Panc1 (cell line): Measurements from ENCODE around the gene SULT4A1. TPM values are rescaled to one million over a fixed set of nuclear protein-coding genes. Genes with fewer than 3 reads are reported as not detected.

Experiments used
- ATAC-seq: fragments of 200-7000 bp; cut with Tn5 transposase; 2 replicates; pipeline ENCODE4 v1.9.1; 2020; ENCODE audit warnings: mild to moderate bottlenecking, moderate library complexity
- BruUV-seq: library from RNA; stranded (reverse); fragments of 400-500 nt; replicated peaks from 2 replicates; lab custom pipeline; 2021; lab: Mats Ljungman, UMichigan
- CTCF ChIA-PET: fragments of 300-600 bp; sonication (Branson Sonifier 250); formaldehyde crosslinking; loops from one replicate; lab custom pipeline; 2022; ENCODE audit warnings: antibody characterized with exemption; lab: Charles Lee
- POLR2A ChIA-PET: fragments of 300-600 bp; sonication (Branson Sonifier 250); formaldehyde crosslinking; loops from one replicate; lab custom pipeline; 2022; ENCODE audit warnings: antibody characterized with exemption; lab: Charles Lee
- DNase-seq: peaks from one replicate; pipeline ENCODE4 v3.0.0-alpha.2; 2010; ENCODE audit warnings: low read depth, low spot score
- H3K27ac ChIP-seq: 2 replicates; pipeline ENCODE4 v1.5.1; 2011; ENCODE audit warnings: mild to moderate bottlenecking, low read length, inconsistent platforms
- H3K27me3 ChIP-seq: fragments of 200-500 bp; sonication (Bioruptor generic); 2 replicates; pipeline ENCODE4 v1.6.0; 2014; ENCODE audit warnings: low read length, inconsistent platforms; ENCODE audit not compliant: control insufficient read depth, insufficient read depth
- H3K36me3 ChIP-seq: fragments of 200-500 bp; sonication (Bioruptor generic); 2 replicates; pipeline ENCODE4 v1.5.1; 2014; ENCODE audit warnings: inconsistent platforms, mild to moderate bottlenecking, low read length, moderate library complexity; ENCODE audit not compliant: control insufficient read depth, insufficient read depth
- H3K4me1 ChIP-seq: 2 replicates; pipeline ENCODE4 v1.5.1; 2011; ENCODE audit warnings: inconsistent platforms, mild to moderate bottlenecking, low read length, moderate library complexity; ENCODE audit not compliant: control insufficient read depth, insufficient read depth
- H3K4me3 ChIP-seq, 2 experiments: 2 replicates each; pipeline ENCODE4 v1.5.1; 2011 to 2012; ENCODE audit warnings: low read depth in 2 of 2, low read length in 2 of 2, mild to moderate bottlenecking in 2 of 2, inconsistent platforms in 1 of 2, moderate library complexity in 1 of 2
- H3K9me3 ChIP-seq: fragments of 200-500 bp; sonication (Bioruptor generic); 2 replicates; pipeline ENCODE4 v1.5.1; 2014; ENCODE audit warnings: low read depth, mild to moderate bottlenecking, inconsistent platforms, low read length, moderate library complexity; ENCODE audit not compliant: control insufficient read depth, insufficient read depth
- POLR2AphosphoS5 ChIP-seq: IDR thresholded peaks from 2 replicates; pipeline ENCODE4 v1.6.1; 2012; ENCODE audit warnings: mild to moderate bottlenecking, low read depth, low read length, moderate library complexity
- SIN3A ChIP-seq: IDR thresholded peaks from 2 replicates; pipeline ENCODE4 v1.6.1; 2012; ENCODE audit warnings: low read depth, mild to moderate bottlenecking, low read length, moderate library complexity, borderline replicate concordance; ENCODE audit not compliant: insufficient read depth
- TCF7L2 ChIP-seq: IDR thresholded peaks from 2 replicates; pipeline ENCODE4 v1.6.1; 2011; ENCODE audit warnings: mild to moderate bottlenecking, low read depth, low read length, inconsistent platforms
- in situ Hi-C: cut with HindIII; loops from 2 replicates; pipeline ENCODE4 v1.10.0; 2016; ENCODE audit warnings: low sequenced_read_pairs, low pct_unique_long_range_greater_than_20kb
- intact Hi-C: fragments of 100-400 bp; cut with micrococcal nuclease; formaldehyde crosslinking; loops from one replicate; pipeline ENCODE4 v1.10.0; 2022; ENCODE audit not compliant: unreplicated experiment
- total RNA-seq: library from RNA; stranded (reverse); gene quantifications from one replicate; pipeline ENCODE4 v1.2.1, GENCODE V29; 2021; ENCODE audit not compliant: unreplicated experiment
- TF ChIP-seq, protein P1 (sequence below): fragments of 450-650 bp; IDR thresholded peaks from 2 replicates; pipeline ENCODE4 v1.5.1; 2017; ENCODE audit warnings: mild to moderate bottlenecking
- TF ChIP-seq, protein P2 (sequence below), 2 experiments: IDR thresholded peaks; 2 replicates each; pipeline ENCODE4 v1.6.1; 2011 to 2012; ENCODE audit warnings: low read depth in 2 of 2, control low read depth in 1 of 2, low read length in 1 of 2, mild to moderate bottlenecking in 1 of 2, moderate library complexity in 1 of 2; ENCODE audit not compliant: insufficient read depth in 1 of 2

The SULT4A1 gene
- total RNA-seq, 1 experiment from 2014 or later: 12.0 TPM

DNA sequence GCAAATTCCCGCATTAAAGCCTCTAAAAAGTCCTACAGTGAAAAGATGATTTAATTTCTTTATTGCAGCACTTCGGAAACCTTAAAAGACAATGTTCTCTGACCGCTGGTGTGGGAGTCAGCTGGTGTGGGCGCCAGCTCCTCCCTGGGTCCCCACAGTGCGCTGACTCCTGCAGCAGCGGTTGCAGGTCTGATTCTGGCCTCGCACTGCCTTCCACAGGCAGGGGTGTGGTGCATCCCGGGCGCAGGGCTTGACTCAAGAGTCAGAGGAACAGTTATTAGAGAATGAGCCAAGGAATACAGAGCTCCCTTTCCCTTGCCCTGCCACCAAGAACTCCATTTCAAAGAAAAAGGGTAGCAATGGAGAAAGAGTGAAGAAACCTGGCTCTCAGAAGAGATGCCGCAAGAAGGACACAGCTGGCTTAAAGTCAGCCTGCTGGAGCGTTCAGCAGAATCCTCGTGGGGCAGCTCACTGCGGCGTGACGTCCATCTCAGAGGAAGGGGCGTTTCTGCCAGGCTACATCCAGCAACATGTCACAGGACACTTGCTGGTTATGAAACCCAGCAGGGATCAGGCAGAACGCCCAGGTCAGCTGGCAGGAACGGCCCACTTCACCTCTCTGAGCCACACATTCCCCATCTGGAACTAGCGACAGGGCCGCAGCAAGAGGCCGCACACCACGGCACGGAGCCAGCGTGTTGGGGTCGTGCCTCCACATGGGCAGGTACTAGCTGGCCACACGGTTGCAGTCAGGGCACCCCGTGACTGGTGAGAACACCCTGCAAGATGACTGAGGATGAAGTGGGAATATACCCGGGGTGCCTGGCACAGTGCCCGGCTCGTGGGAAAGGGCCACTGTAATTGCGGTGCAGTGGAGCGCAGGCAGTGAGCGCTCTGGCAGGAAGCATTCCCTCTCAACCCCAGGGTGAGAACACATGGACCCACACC lies 32.1 kb downstream of the SULT4A1 start:
- no TSS peak for BruUV-seq
- intact Hi-C loops: no loop called here
- POLR2A ChIA-PET: no interaction called here

DNA sequence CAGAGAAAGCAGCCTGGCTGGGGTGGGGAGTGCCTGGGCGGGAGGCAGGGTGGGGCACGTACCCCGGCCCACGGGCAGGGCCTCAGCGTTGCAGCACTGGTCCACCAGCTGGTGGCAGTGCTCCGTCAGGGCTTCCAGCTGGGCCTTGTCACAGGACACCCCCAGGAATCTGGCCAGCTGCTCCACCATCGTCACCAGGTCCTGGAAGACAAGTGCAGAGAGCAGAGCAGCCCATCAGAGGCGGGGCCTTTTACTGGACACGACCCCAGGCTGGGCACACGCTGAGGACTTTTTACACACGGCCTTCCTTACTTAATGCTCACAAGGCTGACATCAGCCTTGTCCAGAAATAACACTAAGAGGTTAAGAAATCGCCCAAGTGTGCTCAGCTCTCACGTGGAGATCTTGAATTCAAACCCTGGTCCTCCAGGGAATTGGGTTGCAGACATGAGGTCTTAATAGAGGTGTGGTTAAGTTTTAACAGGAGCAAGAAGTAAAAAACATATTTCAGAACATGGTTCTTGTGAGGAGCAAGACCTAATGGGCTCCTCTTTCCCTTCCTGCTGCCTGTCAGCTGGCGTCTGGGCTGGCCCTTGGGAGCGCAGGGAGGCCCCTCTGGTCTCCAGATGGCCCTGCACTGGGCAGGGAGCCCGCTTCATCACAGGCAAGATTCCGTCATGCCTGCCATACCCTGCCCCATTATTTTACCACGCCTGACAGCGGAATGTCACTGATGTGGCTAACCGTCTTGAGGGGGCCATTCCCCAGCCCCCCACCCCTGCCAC lies 33.1 kb downstream of the SULT4A1 start:
- intact Hi-C loops: no loop called here
- TF ChIP-seq, protein P1, sequence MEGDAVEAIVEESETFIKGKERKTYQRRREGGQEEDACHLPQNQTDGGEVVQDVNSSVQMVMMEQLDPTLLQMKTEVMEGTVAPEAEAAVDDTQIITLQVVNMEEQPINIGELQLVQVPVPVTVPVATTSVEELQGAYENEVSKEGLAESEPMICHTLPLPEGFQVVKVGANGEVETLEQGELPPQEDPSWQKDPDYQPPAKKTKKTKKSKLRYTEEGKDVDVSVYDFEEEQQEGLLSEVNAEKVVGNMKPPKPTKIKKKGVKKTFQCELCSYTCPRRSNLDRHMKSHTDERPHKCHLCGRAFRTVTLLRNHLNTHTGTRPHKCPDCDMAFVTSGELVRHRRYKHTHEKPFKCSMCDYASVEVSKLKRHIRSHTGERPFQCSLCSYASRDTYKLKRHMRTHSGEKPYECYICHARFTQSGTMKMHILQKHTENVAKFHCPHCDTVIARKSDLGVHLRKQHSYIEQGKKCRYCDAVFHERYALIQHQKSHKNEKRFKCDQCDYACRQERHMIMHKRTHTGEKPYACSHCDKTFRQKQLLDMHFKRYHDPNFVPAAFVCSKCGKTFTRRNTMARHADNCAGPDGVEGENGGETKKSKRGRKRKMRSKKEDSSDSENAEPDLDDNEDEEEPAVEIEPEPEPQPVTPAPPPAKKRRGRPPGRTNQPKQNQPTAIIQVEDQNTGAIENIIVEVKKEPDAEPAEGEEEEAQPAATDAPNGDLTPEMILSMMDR: no peak
- no peak for TF ChIP-seq POLR2AphosphoS5
- no peak for TF ChIP-seq TCF7L2
- no TSS peak for BruUV-seq
- in situ Hi-C loops: no loop called here
- H3K4me1 ChIP-seq: no peaks in the 10 kb centered on the region
- no peaks in the 10 kb centered on the region for H3K27me3 ChIP-seq
- DNase-seq (no peak), ATAC-seq (no peak)
- no peaks in the 10 kb centered on the region for H3K9me3 ChIP-seq
- ChIA-PET POLR2A (no interaction called here), CTCF (no interaction called here)
- H3K27ac ChIP-seq: no peak overlapping the region
- no peak overlapping the region for H3K4me3 ChIP-seq
- H3K36me3 ChIP-seq: no peaks in the 10 kb centered on the region

More for the DNA sequence above, 32.1 kb downstream of the SULT4A1 start:
- Histone ChIP-seq H3K27me3 (no peaks in the 10 kb centered on the region), H3K9me3 (no peaks in the 10 kb centered on the region), H3K27ac (no peak overlapping the region), H3K4me3 (no peak overlapping the region), H3K36me3 (no peaks in the 10 kb centered on the region), H3K4me1 (no peaks in the 10 kb centered on the region)
- TF ChIP-seq POLR2AphosphoS5: no peak
- TF ChIP-seq TCF7L2: no peak
- TF ChIP-seq, protein P2, sequence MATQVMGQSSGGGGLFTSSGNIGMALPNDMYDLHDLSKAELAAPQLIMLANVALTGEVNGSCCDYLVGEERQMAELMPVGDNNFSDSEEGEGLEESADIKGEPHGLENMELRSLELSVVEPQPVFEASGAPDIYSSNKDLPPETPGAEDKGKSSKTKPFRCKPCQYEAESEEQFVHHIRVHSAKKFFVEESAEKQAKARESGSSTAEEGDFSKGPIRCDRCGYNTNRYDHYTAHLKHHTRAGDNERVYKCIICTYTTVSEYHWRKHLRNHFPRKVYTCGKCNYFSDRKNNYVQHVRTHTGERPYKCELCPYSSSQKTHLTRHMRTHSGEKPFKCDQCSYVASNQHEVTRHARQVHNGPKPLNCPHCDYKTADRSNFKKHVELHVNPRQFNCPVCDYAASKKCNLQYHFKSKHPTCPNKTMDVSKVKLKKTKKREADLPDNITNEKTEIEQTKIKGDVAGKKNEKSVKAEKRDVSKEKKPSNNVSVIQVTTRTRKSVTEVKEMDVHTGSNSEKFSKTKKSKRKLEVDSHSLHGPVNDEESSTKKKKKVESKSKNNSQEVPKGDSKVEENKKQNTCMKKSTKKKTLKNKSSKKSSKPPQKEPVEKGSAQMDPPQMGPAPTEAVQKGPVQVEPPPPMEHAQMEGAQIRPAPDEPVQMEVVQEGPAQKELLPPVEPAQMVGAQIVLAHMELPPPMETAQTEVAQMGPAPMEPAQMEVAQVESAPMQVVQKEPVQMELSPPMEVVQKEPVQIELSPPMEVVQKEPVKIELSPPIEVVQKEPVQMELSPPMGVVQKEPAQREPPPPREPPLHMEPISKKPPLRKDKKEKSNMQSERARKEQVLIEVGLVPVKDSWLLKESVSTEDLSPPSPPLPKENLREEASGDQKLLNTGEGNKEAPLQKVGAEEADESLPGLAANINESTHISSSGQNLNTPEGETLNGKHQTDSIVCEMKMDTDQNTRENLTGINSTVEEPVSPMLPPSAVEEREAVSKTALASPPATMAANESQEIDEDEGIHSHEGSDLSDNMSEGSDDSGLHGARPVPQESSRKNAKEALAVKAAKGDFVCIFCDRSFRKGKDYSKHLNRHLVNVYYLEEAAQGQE (IDR thresholded peaks at IDR 0.05; ENCODE audit: insufficient read depth in 1 of 2, low read depth in 2 of 2, low read length in 1 of 2): no peak
- TF ChIP-seq, protein P1: no peak
- TF ChIP-seq SIN3A: no peak
- DNase-seq: no peak
- ATAC-seq: no peak
- CTCF ChIA-PET: no interaction called here
- in situ Hi-C loops: no loop called here
